HG03342 (cell line): ENCODE data around the gene CXorf38.
"Not testable (repeated sequence)": the region's sequence is repeated elsewhere in the genome, so short reads cannot be mapped to it uniquely, and the experiment has no call there.

ENCODE experiments used
- ATAC-seq: cut with Tn5 transposase; IDR thresholded peaks from one replicate; pipeline ENCODE4 v1.9.1; 2021; ENCODE audit warnings: mild to moderate bottlenecking, moderate library complexity; ENCODE audit not compliant: unreplicated experiment

The CXorf38 gene

GRCh38 chrX:40628506-40628905, 18.9 kb downstream of the CXorf38 start:
- ATAC-seq, result no peak

GRCh38 chrX:40625294-40625693, 22.1 kb downstream of the CXorf38 start:
- no peak for ATAC-seq

GRCh38 chrX:40623665-40624064, 23.7 kb downstream of the CXorf38 start:
- ATAC-seq, result no peak

GRCh38 chrX:40623139-40623536, 24.2 kb downstream of the CXorf38 start, which contains the start of gene MPC1L:
Gene MPC1L (plus strand): TSS chrX:40623428. CDS start chrX:40623566, 138 bp downstream.
- ATAC-seq, result no peak

- no peak for ATAC-seq
Observed at GRCh38 chrX:40622479-40623138, 24.8 kb downstream of the CXorf38 start.

- no peak for ATAC-seq
Observed at GRCh38 chrX:40617566-40617965, 29.8 kb downstream of the CXorf38 start.

GRCh38 chrX:40615976-40616375, 31.4 kb downstream of the CXorf38 start:
- ATAC-seq, result no peak

- no peak for ATAC-seq
Observed at GRCh38 chrX:40612511-40612910, 34.9 kb downstream of the CXorf38 start.

GRCh38 chrX:40607381-40607780, 40.0 kb downstream of the CXorf38 start:
- ATAC-seq, result no peak

GRCh38 chrX:40603446-40603845, 43.9 kb downstream of the CXorf38 start:
- no peak for ATAC-seq

- ATAC-seq, result not testable (repeated sequence)
Observed at GRCh38 chrX:40589616-40590321, 57.6 kb downstream of the CXorf38 start.

- ATAC-seq, result not testable (repeated sequence)
Observed at GRCh38 chrX:40587623-40588022, 59.7 kb downstream of the CXorf38 start.

- ATAC-seq, result no peak
Observed at GRCh38 chrX:40582811-40583210, 64.5 kb downstream of the CXorf38 start.

GRCh38 chrX:40582178-40582577, 65.2 kb downstream of the CXorf38 start:
- not testable (repeated sequence) for ATAC-seq

GRCh38 chrX:40581336-40581920, 65.9 kb downstream of the CXorf38 start:
- peak; percentile 6 for ATAC-seq

- peak; percentile 93 for ATAC-seq
Observed at GRCh38 chrX:40580537-40581335, 66.6 kb downstream of the CXorf38 start, which contains the start of gene ATP6AP2. Gene ATP6AP2 (plus strand): TSS chrX:40580970. CDS start chrX:40581066, 96 bp downstream.

- peak; percentile 44 for ATAC-seq
Observed at GRCh38 chrX:40579900-40580536, 67.3 kb downstream of the CXorf38 start.

GRCh38 chrX:40579141-40579540, 68.2 kb downstream of the CXorf38 start:
- ATAC-seq, result no peak

GRCh38 chrX:40578039-40578695, 69.2 kb downstream of the CXorf38 start:
- ATAC-seq, result no peak
